HepG2 (cell line): ENCODE measurements around the gene FAM43A. TPM values are rescaled to one million over a fixed set of nuclear protein-coding genes. Genes with fewer than 3 reads are reported as not detected.

Experiments
- ATAC-seq: fragments of 200-7000 bp; cut with Tn5 transposase; 3 replicates; pipeline ENCODE4 v1.9.1; 2020; ENCODE audit warnings: mild to moderate bottlenecking, moderate library complexity
- BruUV-seq: library from RNA; stranded (reverse); fragments of 400-500 nt; replicated peaks from 2 replicates; lab custom pipeline; 2021; lab: Mats Ljungman, UMichigan
- CTCF ChIA-PET: fragments of 300-600 bp; formaldehyde crosslinking; extraction: SDS; loops from one replicate; lab custom pipeline; 2021; ENCODE audit warnings: low total read pairs, inconsistent platforms, low intra/inter-chr PET ratio; lab: Yijun Ruan, JAX
- POLR2A ChIA-PET: fragments of 350-600 bp; sonication (Branson Sonifier 250); formaldehyde crosslinking; loops from one replicate; lab custom pipeline; 2020; ENCODE audit warnings: antibody characterized with exemption, inconsistent platforms; lab: Yijun Ruan, JAX
- DNase-seq: peaks from one replicate; pipeline ENCODE4 v3.0.0-alpha.2; 2015; ENCODE audit warnings: low spot score
- FAIRE-seq: peaks from 3 replicates; lab custom pipeline; 2011; peaks lifted over from hg19 to GRCh38; lab: Jason Lieb, UNC
- H2AFZ ChIP-seq: one replicate; pipeline ENCODE4 v1.6.1; 2011; ENCODE audit warnings: low read length, inconsistent platforms
- H3K27ac ChIP-seq: fragments of 300-600 bp; 3 replicates; pipeline ENCODE4 v1.8.0; 2011; ENCODE audit warnings: mixed run types, mild to moderate bottlenecking, mixed read lengths, low read length, inconsistent platforms; ENCODE audit not compliant: insufficient read depth; ENCODE audit errors: extremely low read length
- H3K27me3 ChIP-seq, 2 experiments: fragments of 200-600 bp in 1 of 2; 2 replicates in 1 of 2; 3 replicates in 1 of 2; pipeline versions ENCODE4 v1.6.0 to v1.8.0; 2011; ENCODE audit warnings: low read length in 2 of 2, mild to moderate bottlenecking in 2 of 2, moderate library complexity in 2 of 2, inconsistent platforms in 1 of 2; ENCODE audit not compliant: insufficient read depth in 2 of 2, control insufficient read depth in 1 of 2
- H3K36me3 ChIP-seq, 2 experiments: fragments of 200-600 bp in 1 of 2; replicated peaks in 1 of 2; 2 replicates in 1 of 2; 3 replicates in 1 of 2; pipeline versions ENCODE4 v1.5.1 to v1.8.0; 2011; ENCODE audit warnings: low read length in 2 of 2, inconsistent platforms in 1 of 2; ENCODE audit not compliant: insufficient read depth in 2 of 2, control insufficient read depth in 1 of 2
- H3K4me1 ChIP-seq: 2 replicates; pipeline ENCODE4 v1.5.1; 2012; ENCODE audit warnings: low read length, inconsistent platforms; ENCODE audit not compliant: insufficient read depth
- H3K4me2 ChIP-seq: 2 replicates; pipeline ENCODE4 v1.6.0; 2011; ENCODE audit warnings: low read depth, low read length, inconsistent platforms
- H3K4me3 ChIP-seq, 3 experiments: fragments of 200-600 bp in 1 of 3; sonication (generic), shearing (Covaris generic) in 1 of 3; replicated peaks in 1 of 3; 2 replicates each; pipeline ENCODE4 v1.5.1; 2011 to 2016; ENCODE audit warnings: low read length in 3 of 3, inconsistent platforms in 2 of 3, low read depth in 2 of 3, mild to moderate bottlenecking in 2 of 3, control low read depth in 1 of 3, mixed read lengths in 1 of 3; ENCODE audit not compliant: insufficient read depth in 1 of 3
- H3K79me2 ChIP-seq: one replicate; pipeline ENCODE4 v1.6.1; 2011; ENCODE audit warnings: low read length, inconsistent platforms; ENCODE audit not compliant: insufficient read depth
- H3K9ac ChIP-seq: 2 replicates; pipeline ENCODE4 v1.6.0; 2011; ENCODE audit warnings: mild to moderate bottlenecking, low read depth, low read length, inconsistent platforms; ENCODE audit not compliant: insufficient read depth
- H3K9me3 ChIP-seq: 2 replicates; pipeline ENCODE4 v1.5.1; 2012; ENCODE audit warnings: mild to moderate bottlenecking, low read length
- H4K20me1 ChIP-seq: 2 replicates; pipeline ENCODE4 v1.6.0; 2011; ENCODE audit warnings: inconsistent platforms, mild to moderate bottlenecking, low read length, moderate library complexity; ENCODE audit not compliant: insufficient read depth
- FOXK2 ChIP-seq: fragments of 450-650 bp; IDR thresholded peaks from 2 replicates; pipeline ENCODE4 v1.6.1; 2016
- JUNB ChIP-seq: sonication (generic); formaldehyde crosslinking; IDR thresholded peaks from 2 replicates; pipeline ENCODE4 v1.8.0; 2022; ENCODE audit warnings: missing genetic modification reagents, mild to moderate bottlenecking, borderline replicate concordance
- KDM5B ChIP-seq: sonication (generic); formaldehyde crosslinking; IDR thresholded peaks from 2 replicates; pipeline ENCODE4 v1.4.0; 2020; ENCODE audit warnings: missing genetic modification reagents, mild to moderate bottlenecking, borderline replicate concordance
- KLF11 ChIP-seq: IDR thresholded peaks from 2 replicates; pipeline ENCODE4 v1.6.1; 2016; ENCODE audit warnings: missing compliant biosample characterization
- NRL ChIP-seq: sonication (generic); formaldehyde crosslinking; IDR thresholded peaks from 2 replicates; pipeline ENCODE4 v1.5.0; 2020; ENCODE audit warnings: missing genetic modification reagents, mild to moderate bottlenecking, moderate library complexity, borderline replicate concordance
- SRSF1 ChIP-seq: fragments of 200-400 bp; formaldehyde crosslinking; optimal IDR thresholded peaks from 2 replicates; pipeline ENCODE3; 2017; ENCODE audit warnings: mild to moderate bottlenecking, low read depth, low read length, moderate library complexity
- STAT5B ChIP-seq: sonication (generic); formaldehyde crosslinking; IDR thresholded peaks from 2 replicates; pipeline ENCODE4 v1.4.0; 2020; ENCODE audit warnings: missing genetic modification reagents
- TGIF2 ChIP-seq: IDR thresholded peaks from 2 replicates; pipeline ENCODE4 v1.6.1; 2016; ENCODE audit warnings: control low read depth, missing compliant biosample characterization
- ZFP36L2 ChIP-seq: sonication (generic); formaldehyde crosslinking; IDR thresholded peaks from 2 replicates; pipeline ENCODE4 v1.4.0; 2020; ENCODE audit warnings: missing genetic modification reagents
- ZFYVE20 ChIP-seq: sonication (generic); formaldehyde crosslinking; IDR thresholded peaks from 2 replicates; pipeline ENCODE4 v1.8.0; 2023; ENCODE audit warnings: low read depth, mild to moderate bottlenecking, moderate library complexity, missing genetic modification reagents, borderline replicate concordance
- ZNF329 ChIP-seq: sonication (generic); formaldehyde crosslinking; IDR thresholded peaks from 2 replicates; pipeline ENCODE4 v1.9.0; 2021; ENCODE audit warnings: low read depth, mild to moderate bottlenecking, missing genetic modification reagents
- ZNF724P ChIP-seq: sonication (generic); formaldehyde crosslinking; IDR thresholded peaks from 2 replicates; pipeline ENCODE4 v1.8.0; 2022; ENCODE audit warnings: missing genetic modification reagents, borderline replicate concordance
- ZNF747 ChIP-seq: sonication (generic); formaldehyde crosslinking; IDR thresholded peaks from 2 replicates; pipeline ENCODE4 v1.8.1; 2023; ENCODE audit warnings: missing genetic modification reagents, mild to moderate bottlenecking, borderline replicate concordance
- ZNF768 ChIP-seq: sonication (generic); formaldehyde crosslinking; IDR thresholded peaks from 2 replicates; pipeline ENCODE4 v1.4.0; 2020; ENCODE audit warnings: missing genetic modification reagents
- WGBS: methylation state at CpG from one replicate; pipeline ENCODE4 v1.1.6; 2017; ENCODE audit warnings: low lambda C conversion rate; 5-methylcytosine and 5-hydroxymethylcytosine counted together
- in situ Hi-C: cut with HindIII; loops from 2 replicates; pipeline ENCODE4 v1.10.0; 2017; ENCODE audit warnings: low pct_unique_long_range_greater_than_20kb; ENCODE audit not compliant: extremely low pct_ligation_motif_present
- intact Hi-C: fragments of 100-400 bp; cut with micrococcal nuclease; formaldehyde crosslinking; loops from one replicate; pipeline ENCODE4 v1.10.0; 2022; ENCODE audit not compliant: unreplicated experiment
- polyA plus RNA-seq, 8 experiments: library from polyadenylated mRNA; depleted of rRNA in 3 of 8; stranded (reverse) in 7 of 8; unstranded in 1 of 8; fragments of >200 nt; fragmentation: Illumina TruSeq in 4 of 8; extraction: Trizol in 4 of 8; gene quantifications; 2 replicates each; pipeline versions ENCODE4 v1.2.1 to v1.2.3, GENCODE V29; 2011 to 2016; ENCODE audit warnings: low read depth in 4 of 8, missing spikeins in 1 of 8, mixed read lengths in 1 of 8; ENCODE audit not compliant: insufficient read depth in 1 of 8
- total RNA-seq, 5 experiments: library from RNA; depleted of rRNA; stranded (reverse); fragments of >200 nt; fragmentation: Illumina TruSeq; extraction: Trizol; gene quantifications; 2 replicates each; pipeline ENCODE4 v1.2.3, GENCODE V29; 2016; ENCODE audit warnings: low read depth in 1 of 5
- TF ChIP-seq, protein P1 (sequence below): IDR thresholded peaks from 2 replicates; pipeline ENCODE4 v1.6.1; 2012; ENCODE audit warnings: inconsistent platforms
- TF ChIP-seq, protein P2 (sequence below): sonication (generic); formaldehyde crosslinking; IDR thresholded peaks from 2 replicates; pipeline ENCODE4 v1.5.1; 2020; ENCODE audit warnings: missing genetic modification reagents, mild to moderate bottlenecking, borderline replicate concordance
- TF ChIP-seq, protein P3 (sequence below): sonication (generic); formaldehyde crosslinking; IDR thresholded peaks from 2 replicates; pipeline ENCODE4 v1.9.0; 2022; ENCODE audit warnings: missing genetic modification reagents, mild to moderate bottlenecking, borderline replicate concordance
- TF ChIP-seq, protein P4 (sequence below): sonication (generic); formaldehyde crosslinking; IDR thresholded peaks from 2 replicates; pipeline ENCODE4 v1.4.0; 2020; ENCODE audit warnings: missing genetic modification reagents, borderline replicate concordance

The FAM43A gene
- total and polyA plus RNA-seq, 2 of the 13 experiments (the other 11 are each of a cell fraction or from before 2014, with no cell fraction given), result 0.91 to 1.8 TPM

DNA sequence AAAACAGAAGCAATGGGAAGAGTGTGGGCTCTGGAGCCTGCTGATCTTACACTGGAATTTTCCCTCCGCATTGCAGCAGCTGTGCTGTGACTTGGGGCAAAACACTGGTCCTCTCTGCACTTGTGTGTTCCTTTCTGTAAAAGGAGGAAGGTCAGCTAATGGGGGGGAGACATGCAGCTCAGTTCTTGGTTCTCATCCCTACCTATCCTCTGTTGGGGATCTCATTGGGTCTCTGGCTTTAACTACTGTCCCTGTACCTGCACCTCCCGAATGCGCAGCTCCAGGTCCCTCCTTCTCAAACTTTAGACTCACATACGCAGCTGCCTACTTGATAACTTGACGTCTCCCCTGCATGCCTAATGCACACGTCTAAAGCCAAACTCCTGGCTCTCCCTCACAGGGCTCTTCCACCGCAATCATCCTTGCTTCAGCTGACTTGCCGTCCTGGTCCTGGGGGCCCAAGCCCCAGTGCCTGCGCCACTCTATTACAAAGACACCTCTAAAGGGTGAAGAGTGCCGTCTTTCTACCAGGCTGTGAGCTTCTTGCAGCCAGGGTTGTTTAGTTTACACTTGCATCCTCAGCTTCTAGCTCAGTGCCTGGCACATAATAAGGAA lies 46.6 kb upstream of the FAM43A start:
- TF ChIP-seq, protein P1, sequence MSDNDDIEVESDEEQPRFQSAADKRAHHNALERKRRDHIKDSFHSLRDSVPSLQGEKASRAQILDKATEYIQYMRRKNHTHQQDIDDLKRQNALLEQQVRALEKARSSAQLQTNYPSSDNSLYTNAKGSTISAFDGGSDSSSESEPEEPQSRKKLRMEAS, result no peak
- no peak for TF ChIP-seq TGIF2 (CRISPR knock-in tag)
- no peak for TF ChIP-seq KLF11 (CRISPR knock-in tag)
- TF ChIP-seq SRSF1, result no peak
- no peak for TF ChIP-seq STAT5B (CRISPR knock-in tag)
- no peak for TF ChIP-seq ZNF768 (CRISPR knock-in tag)
- no peak for TF ChIP-seq ZNF724P (CRISPR knock-in tag)
- no peak for TF ChIP-seq ZNF329 (CRISPR knock-in tag)
- TF ChIP-seq FOXK2, result no peak
- TF ChIP-seq KDM5B (CRISPR knock-in tag), result no peak
- TF ChIP-seq ZNF747 (CRISPR knock-in tag), result no peak
- TF ChIP-seq, protein P2, sequence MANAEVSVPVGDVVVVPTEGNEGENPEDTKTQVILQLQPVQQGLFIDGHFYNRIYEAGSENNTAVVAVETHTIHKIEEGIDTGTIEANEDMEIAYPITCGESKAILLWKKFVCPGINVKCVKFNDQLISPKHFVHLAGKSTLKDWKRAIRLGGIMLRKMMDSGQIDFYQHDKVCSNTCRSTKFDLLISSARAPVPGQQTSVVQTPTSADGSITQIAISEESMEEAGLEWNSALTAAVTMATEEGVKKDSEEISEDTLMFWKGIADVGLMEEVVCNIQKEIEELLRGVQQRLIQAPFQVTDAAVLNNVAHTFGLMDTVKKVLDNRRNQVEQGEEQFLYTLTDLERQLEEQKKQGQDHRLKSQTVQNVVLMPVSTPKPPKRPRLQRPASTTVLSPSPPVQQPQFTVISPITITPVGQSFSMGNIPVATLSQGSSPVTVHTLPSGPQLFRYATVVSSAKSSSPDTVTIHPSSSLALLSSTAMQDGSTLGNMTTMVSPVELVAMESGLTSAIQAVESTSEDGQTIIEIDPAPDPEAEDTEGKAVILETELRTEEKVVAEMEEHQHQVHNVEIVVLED (CRISPR knock-in tag), result no peak
- TF ChIP-seq, protein P3, sequence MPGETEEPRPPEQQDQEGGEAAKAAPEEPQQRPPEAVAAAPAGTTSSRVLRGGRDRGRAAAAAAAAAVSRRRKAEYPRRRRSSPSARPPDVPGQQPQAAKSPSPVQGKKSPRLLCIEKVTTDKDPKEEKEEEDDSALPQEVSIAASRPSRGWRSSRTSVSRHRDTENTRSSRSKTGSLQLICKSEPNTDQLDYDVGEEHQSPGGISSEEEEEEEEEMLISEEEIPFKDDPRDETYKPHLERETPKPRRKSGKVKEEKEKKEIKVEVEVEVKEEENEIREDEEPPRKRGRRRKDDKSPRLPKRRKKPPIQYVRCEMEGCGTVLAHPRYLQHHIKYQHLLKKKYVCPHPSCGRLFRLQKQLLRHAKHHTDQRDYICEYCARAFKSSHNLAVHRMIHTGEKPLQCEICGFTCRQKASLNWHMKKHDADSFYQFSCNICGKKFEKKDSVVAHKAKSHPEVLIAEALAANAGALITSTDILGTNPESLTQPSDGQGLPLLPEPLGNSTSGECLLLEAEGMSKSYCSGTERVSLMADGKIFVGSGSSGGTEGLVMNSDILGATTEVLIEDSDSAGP (CRISPR knock-in tag), result no peak
- no peak for TF ChIP-seq ZFP36L2 (CRISPR knock-in tag)
- TF ChIP-seq ZFYVE20, result no peak
- TF ChIP-seq, protein P4, sequence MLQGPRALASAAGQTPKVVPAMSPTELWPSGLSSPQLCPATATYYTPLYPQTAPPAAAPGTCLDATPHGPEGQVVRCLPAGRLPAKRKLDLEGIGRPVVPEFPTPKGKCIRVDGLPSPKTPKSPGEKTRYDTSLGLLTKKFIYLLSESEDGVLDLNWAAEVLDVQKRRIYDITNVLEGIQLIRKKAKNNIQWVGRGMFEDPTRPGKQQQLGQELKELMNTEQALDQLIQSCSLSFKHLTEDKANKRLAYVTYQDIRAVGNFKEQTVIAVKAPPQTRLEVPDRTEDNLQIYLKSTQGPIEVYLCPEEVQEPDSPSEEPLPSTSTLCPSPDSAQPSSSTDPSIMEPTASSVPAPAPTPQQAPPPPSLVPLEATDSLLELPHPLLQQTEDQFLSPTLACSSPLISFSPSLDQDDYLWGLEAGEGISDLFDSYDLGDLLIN (CRISPR knock-in tag), result no peak
- TF ChIP-seq JUNB, result no peak
- TF ChIP-seq NRL, result no peak
- intact Hi-C loops, result no loop called here
- ATAC-seq (no peak), DNase-seq (no peak), FAIRE-seq (no peak)
- WGBS, result 96% methylated on average over 10 of the region's 10 CpGs
- ChIA-PET POLR2A (no interaction called here), CTCF (no interaction called here)
- Histone ChIP-seq H3K79me2 (no peaks in the 10 kb centered on the region), H3K4me3 (no peak overlapping the region), H2AFZ (no peak overlapping the region), H3K27me3 (no peaks in the 10 kb centered on the region; a peak in 1 of 5 replicates), H3K36me3 (peaks cover 3 to 20% of the 10 kb centered on the region in 2 experiments; a peak in 3 of 5 replicates), H3K4me1 (no peaks in the 10 kb centered on the region), H3K9me3 (no peaks in the 10 kb centered on the region), H4K20me1 (no peaks in the 10 kb centered on the region), H3K27ac (no peak overlapping the region), H3K9ac (no peak overlapping the region), H3K4me2 (no peak overlapping the region)
- in situ Hi-C loops, result no loop called here
- no TSS peak for BruUV-seq
